ENCODE data around the gene BCAS3.
"Not testable (repeated sequence)": the region's sequence is repeated elsewhere in the genome, so short reads cannot be mapped to it uniquely, and the experiment has no call there.

Gene BCAS3

GRCh38 chr17:61144617-61145564 lies 467.2 kb downstream of the BCAS3 start:
- peaks cover under 1% of the 10 kb centered on the region for H3K4me1 ChIP-seq (ENCODE audit: low read depth, poor library complexity, severe bottlenecking)
- no peak overlapping the region for H3K4me2 ChIP-seq
- TF ChIP-seq, protein P1, sequence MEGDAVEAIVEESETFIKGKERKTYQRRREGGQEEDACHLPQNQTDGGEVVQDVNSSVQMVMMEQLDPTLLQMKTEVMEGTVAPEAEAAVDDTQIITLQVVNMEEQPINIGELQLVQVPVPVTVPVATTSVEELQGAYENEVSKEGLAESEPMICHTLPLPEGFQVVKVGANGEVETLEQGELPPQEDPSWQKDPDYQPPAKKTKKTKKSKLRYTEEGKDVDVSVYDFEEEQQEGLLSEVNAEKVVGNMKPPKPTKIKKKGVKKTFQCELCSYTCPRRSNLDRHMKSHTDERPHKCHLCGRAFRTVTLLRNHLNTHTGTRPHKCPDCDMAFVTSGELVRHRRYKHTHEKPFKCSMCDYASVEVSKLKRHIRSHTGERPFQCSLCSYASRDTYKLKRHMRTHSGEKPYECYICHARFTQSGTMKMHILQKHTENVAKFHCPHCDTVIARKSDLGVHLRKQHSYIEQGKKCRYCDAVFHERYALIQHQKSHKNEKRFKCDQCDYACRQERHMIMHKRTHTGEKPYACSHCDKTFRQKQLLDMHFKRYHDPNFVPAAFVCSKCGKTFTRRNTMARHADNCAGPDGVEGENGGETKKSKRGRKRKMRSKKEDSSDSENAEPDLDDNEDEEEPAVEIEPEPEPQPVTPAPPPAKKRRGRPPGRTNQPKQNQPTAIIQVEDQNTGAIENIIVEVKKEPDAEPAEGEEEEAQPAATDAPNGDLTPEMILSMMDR (conservative IDR thresholded peaks at IDR 0.05; ENCODE audit: low read depth, low read length): no peak
- no peaks in the 10 kb centered on the region for H3K36me3 ChIP-seq (ENCODE audit: insufficient read depth)
- H2AFZ ChIP-seq (ENCODE audit: low read depth): no peak overlapping the region
- H3K79me2 ChIP-seq (ENCODE audit: insufficient read depth, low read depth): no peaks in the 10 kb centered on the region
- no peak overlapping the region for H3K4me3 ChIP-seq (IDR thresholded peaks at IDR 0.05; ENCODE audit: insufficient read depth, low read depth, low read length)
- H3K27me3 ChIP-seq (ENCODE audit: insufficient read depth, low read depth): no peaks in the 10 kb centered on the region
- H3K9ac ChIP-seq: no peak overlapping the region
- no peak overlapping the region for H3K27ac ChIP-seq
- no peaks in the 10 kb centered on the region for H4K20me1 ChIP-seq (ENCODE audit: insufficient read depth)

DNA sequence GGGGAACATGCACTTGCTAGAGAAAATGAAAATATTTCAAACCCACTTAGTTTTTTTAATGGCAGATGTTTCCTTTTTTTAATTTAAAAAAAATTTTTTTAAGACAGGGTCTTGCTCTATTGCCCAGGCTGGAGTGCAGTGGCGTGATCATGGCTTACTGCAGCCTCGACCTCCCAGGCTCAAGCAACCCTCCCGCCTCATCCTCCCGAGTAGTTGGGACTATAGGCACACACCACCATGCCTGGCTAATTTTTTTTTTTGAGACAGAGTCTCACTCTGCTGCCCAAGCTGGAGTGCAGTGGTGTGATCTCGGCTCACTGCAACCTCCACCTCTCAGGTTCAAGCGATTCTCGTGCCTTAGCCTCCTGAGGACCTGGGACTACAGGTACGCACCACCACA lies 469.2 kb downstream of the BCAS3 start:
- H3K4me1 ChIP-seq (ENCODE audit: low read depth, poor library complexity, severe bottlenecking); H2AFZ ChIP-seq (ENCODE audit: low read depth); H3K9ac ChIP-seq; H3K4me3 ChIP-seq (IDR thresholded peaks at IDR 0.05; ENCODE audit: insufficient read depth, low read depth, low read length); H3K79me2 ChIP-seq (ENCODE audit: insufficient read depth, low read depth); H3K27me3 ChIP-seq (ENCODE audit: insufficient read depth, low read depth); H4K20me1 ChIP-seq (ENCODE audit: insufficient read depth); H3K36me3 ChIP-seq (ENCODE audit: insufficient read depth); H3K4me2 ChIP-seq; H3K27ac ChIP-seq: not testable (repeated sequence)

DNA sequence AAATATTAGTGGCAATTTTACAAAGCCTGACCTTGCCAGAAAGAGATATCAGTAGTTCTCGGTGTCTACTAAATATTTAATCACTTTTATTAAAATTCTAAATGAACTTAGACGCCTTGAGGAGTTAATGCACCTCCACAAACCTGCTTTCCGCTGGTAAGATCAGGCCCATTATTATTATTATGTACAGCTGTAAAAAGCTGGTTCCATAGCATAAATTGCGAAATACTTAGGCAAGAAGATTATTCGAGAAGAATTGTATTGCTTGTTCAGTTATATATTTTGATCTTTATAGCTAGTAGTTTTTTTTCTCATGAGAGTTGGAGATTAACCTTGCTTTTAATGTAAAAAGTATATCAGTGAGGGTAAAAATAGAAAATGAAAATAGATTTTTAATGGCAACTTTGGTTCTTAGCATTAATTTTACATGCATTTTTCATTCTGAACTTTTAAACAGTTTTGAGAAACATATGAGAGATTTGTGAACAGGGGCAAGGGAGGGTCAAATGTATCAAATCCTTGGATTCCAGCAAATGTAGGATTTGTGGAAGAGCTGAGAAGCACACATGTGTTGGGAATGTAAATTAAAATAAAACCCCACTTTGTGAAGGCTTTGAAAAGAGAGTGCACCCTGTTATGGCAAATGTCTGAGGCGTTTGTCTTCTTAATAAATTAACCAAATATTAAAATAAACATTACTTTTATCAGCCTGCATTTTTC lies 471.6 kb downstream of the BCAS3 start:
- TF ChIP-seq, protein P1 (conservative IDR thresholded peaks at IDR 0.05; ENCODE audit: low read depth, low read length): no peak
- H3K27ac ChIP-seq: no peak overlapping the region
- no peaks in the 10 kb centered on the region for H3K36me3 ChIP-seq (ENCODE audit: insufficient read depth)
- no peaks in the 10 kb centered on the region for H3K27me3 ChIP-seq (ENCODE audit: insufficient read depth, low read depth)
- H3K4me2 ChIP-seq: no peak overlapping the region
- no peaks in the 10 kb centered on the region for H4K20me1 ChIP-seq (ENCODE audit: insufficient read depth)
- no peaks in the 10 kb centered on the region for H3K79me2 ChIP-seq (ENCODE audit: insufficient read depth, low read depth)
- H2AFZ ChIP-seq (ENCODE audit: low read depth): no peak overlapping the region
- H3K4me3 ChIP-seq (IDR thresholded peaks at IDR 0.05; ENCODE audit: insufficient read depth, low read depth, low read length): no peak overlapping the region
- no peaks in the 10 kb centered on the region for H3K4me1 ChIP-seq (ENCODE audit: low read depth, poor library complexity, severe bottlenecking)
- H3K9ac ChIP-seq: no peak overlapping the region

GRCh38 chr17:61149862-61150362 lies 472.3 kb downstream of the BCAS3 start:
- Histone ChIP-seq H3K27me3 (ENCODE audit: insufficient read depth, low read depth) (no peaks in the 10 kb centered on the region), H3K4me1 (ENCODE audit: low read depth, poor library complexity, severe bottlenecking) (no peaks in the 10 kb centered on the region), H2AFZ (ENCODE audit: low read depth) (no peak overlapping the region), H3K36me3 (ENCODE audit: insufficient read depth) (no peaks in the 10 kb centered on the region), H3K9ac (no peak overlapping the region), H3K79me2 (ENCODE audit: insufficient read depth, low read depth) (no peaks in the 10 kb centered on the region), H4K20me1 (ENCODE audit: insufficient read depth) (no peaks in the 10 kb centered on the region), H3K4me2 (no peak overlapping the region), H3K27ac (no peak overlapping the region), H3K4me3 (IDR thresholded peaks at IDR 0.05; ENCODE audit: insufficient read depth, low read depth, low read length) (no peak overlapping the region)
- TF ChIP-seq, protein P1 (conservative IDR thresholded peaks at IDR 0.05; ENCODE audit: low read depth, low read length): no peak

Data from KMS-11 (cell line).